ENCODE results near the gene LRIT2.

GRCh38 chr10:84236807-84237198, 11.5 kb upstream of the LRIT2 start:
- TF ChIP-seq YY1 (IDR thresholded peaks at IDR 0.05; ENCODE audit: insufficient read depth, insufficient read length), result no peak
- no peak for TF ChIP-seq ZNF274 (IDR thresholded peaks at IDR 0.05; ENCODE audit: low read depth, low read length)
- no peak for TF ChIP-seq SUZ12 (IDR thresholded peaks at IDR 0.05; ENCODE audit: extremely low read depth, insufficient read depth, insufficient read length)

Data from NT2/D1 (cell line).